WTC11 (cell line): ENCODE measurements around the gene FTCD.

ENCODE experiments used
- ATF3 ChIP-seq: sonication (generic); formaldehyde crosslinking; conservative IDR thresholded peaks from 2 replicates; pipeline ENCODE4 v1.8.1; 2022; ENCODE audit warnings: mild to moderate bottlenecking, missing genetic modification reagents
- ATF6 ChIP-seq: sonication (generic); formaldehyde crosslinking; IDR thresholded peaks from 2 replicates; pipeline ENCODE4 v1.8.1; 2023; ENCODE audit warnings: mild to moderate bottlenecking, missing genetic modification reagents
- CREM ChIP-seq: sonication (generic); formaldehyde crosslinking; IDR thresholded peaks from 2 replicates; pipeline ENCODE4 v1.8.1; 2022; ENCODE audit warnings: mild to moderate bottlenecking, missing genetic modification reagents, moderate library complexity
- CTCF ChIP-seq: fragments of 200-600 bp; IDR thresholded peaks from 2 replicates; pipeline ENCODE4 v1.8.0; 2022; ENCODE audit warnings: antibody characterized with exemption
- ELF4 ChIP-seq: sonication (generic); formaldehyde crosslinking; IDR thresholded peaks from 2 replicates; pipeline ENCODE4 v1.8.1; 2022; ENCODE audit warnings: low read depth, mild to moderate bottlenecking, moderate library complexity, missing genetic modification reagents
- ESRRA ChIP-seq: sonication (generic); formaldehyde crosslinking; IDR thresholded peaks from 2 replicates; pipeline ENCODE4 v1.8.1; 2022; ENCODE audit warnings: mild to moderate bottlenecking, missing genetic modification reagents, borderline replicate concordance
- MAX ChIP-seq: sonication (generic); formaldehyde crosslinking; IDR thresholded peaks from 2 replicates; pipeline ENCODE4 v1.8.0; 2022; ENCODE audit warnings: mild to moderate bottlenecking, missing genetic modification reagents
- SP1 ChIP-seq: sonication (generic); formaldehyde crosslinking; conservative IDR thresholded peaks from 2 replicates; pipeline ENCODE4 v1.8.1; 2022; ENCODE audit warnings: missing genetic modification reagents
- TEAD4 ChIP-seq: sonication (generic); formaldehyde crosslinking; IDR thresholded peaks from 2 replicates; pipeline ENCODE4 v1.8.0; 2022; ENCODE audit warnings: mild to moderate bottlenecking, missing genetic modification reagents
- ZBTB21 ChIP-seq: sonication (generic); formaldehyde crosslinking; IDR thresholded peaks from 2 replicates; pipeline ENCODE4 v1.8.1; 2023; ENCODE audit warnings: mild to moderate bottlenecking, missing genetic modification reagents, borderline replicate concordance
- ZNF121 ChIP-seq: sonication (generic); formaldehyde crosslinking; IDR thresholded peaks from 2 replicates; pipeline ENCODE4 v1.8.0; 2023; ENCODE audit warnings: missing genetic modification reagents
- ZNF281 ChIP-seq: sonication (generic); formaldehyde crosslinking; IDR thresholded peaks from 2 replicates; pipeline ENCODE4 v1.8.0; 2023; ENCODE audit warnings: mild to moderate bottlenecking, missing genetic modification reagents

- TF ChIP-seq ATF6 (CRISPR knock-in tag), result no peak
- TF ChIP-seq CTCF, result no peak
- no peak for TF ChIP-seq TEAD4 (CRISPR knock-in tag)
- TF ChIP-seq SP1 (CRISPR knock-in tag), result no peak
- no peak for TF ChIP-seq ESRRA (CRISPR knock-in tag)
- TF ChIP-seq ZBTB21 (CRISPR knock-in tag), result no peak
- no peak for TF ChIP-seq CREM (CRISPR knock-in tag)
- TF ChIP-seq ZNF281 (CRISPR knock-in tag), result no peak
- no peak for TF ChIP-seq ATF3
- TF ChIP-seq ZNF121 (CRISPR knock-in tag), result no peak
- no peak for TF ChIP-seq MAX (CRISPR knock-in tag)
- no peak for TF ChIP-seq ELF4
These were observed 23.3 kb downstream of the FTCD start for GRCh38 chr21:46131838-46132651.
